Activated CD4-positive, alpha-beta T cell treated with anti-CD3 and anti-CD28 coated beads, Interleukin-2, amount 50 U/mL, for 4 hours (primary cell): ENCODE results near the gene CCDC51.
A peak's percentile ranks its signal among the peaks of the same experiment; 100 is the strongest.
"Not testable (repeated sequence)": the region's sequence is repeated elsewhere in the genome, so short reads cannot be mapped to it uniquely, and the experiment has no call there.

Source experiments
- DNase-seq, 2 experiments: peaks; one replicate each; pipeline ENCODE4 v3.0.0-alpha.2; 2020

The CCDC51 gene

GRCh38 chr3:48404440-48405342, 35.2 kb downstream of the CCDC51 start:
- no peak for DNase-seq

GRCh38 chr3:48403533-48404439, 36.1 kb downstream of the CCDC51 start:
- DNase-seq, result no peak

GRCh38 chr3:48402907-48403306, 37.0 kb downstream of the CCDC51 start:
- no peak for DNase-seq

- DNase-seq, result no peak
Measured at GRCh38 chr3:48402281-48402732, 37.6 kb downstream of the CCDC51 start.

GRCh38 chr3:48401434-48401901, 38.5 kb downstream of the CCDC51 start:
- DNase-seq, result not testable (repeated sequence)

GRCh38 chr3:48400824-48401433, 39.0 kb downstream of the CCDC51 start:
- DNase-seq, result peak; percentile 56 to 60

- DNase-seq, result no peak
Measured at GRCh38 chr3:48399387-48400172, 40.3 kb downstream of the CCDC51 start.

GRCh38 chr3:48398701-48399386, 41.1 kb downstream of the CCDC51 start:
- no peak for DNase-seq

- no peak for DNase-seq
Measured at GRCh38 chr3:48397767-48398681, 41.9 kb downstream of the CCDC51 start.

- DNase-seq, result no peak
Measured at GRCh38 chr3:48395714-48396113, 44.2 kb downstream of the CCDC51 start.

- DNase-seq, result no peak
Measured at GRCh38 chr3:48394391-48394790, 45.5 kb downstream of the CCDC51 start.

GRCh38 chr3:48388966-48389365, 51.0 kb downstream of the CCDC51 start:
- DNase-seq, result no peak

- no peak for DNase-seq
Measured at GRCh38 chr3:48387634-48388033, 52.3 kb downstream of the CCDC51 start.
